ENCODE results near the gene TRAP1.

GRCh38 chr16:3729161-3730112 lies 12.1 kb upstream of the TRAP1 start:
- no peak for TF ChIP-seq CTCF (conservative IDR thresholded peaks at IDR 0.05; ENCODE audit: low read depth, low read length)
- no peak for TF ChIP-seq EZH2 (IDR thresholded peaks at IDR 0.05; ENCODE audit: low read length, unreplicated experiment)

All from PC-3 (cell line).